ENCODE results near the gene SKIDA1.
"Not testable (repeated sequence)": the region's sequence is repeated elsewhere in the genome, so short reads cannot be mapped to it uniquely, and the experiment has no call there.

The SKIDA1 gene

GRCh38 chr10:21525367-21526187, at the start of gene SKIDA1:
TSS of gene SKIDA1 (minus strand) at chr10:21525682. CDS start at chr10:21517822, 7,860 bp downstream.
- no peak for TF ChIP-seq CTCF (IDR thresholded peaks at IDR 0.05; ENCODE audit: borderline replicate concordance, insufficient read depth, low read depth, low read length)
- peak within 1 kb of the TSS; percentile 55 for H3K4me3 ChIP-seq (ENCODE audit: low read depth, low read length)

- H3K4me3 ChIP-seq (ENCODE audit: low read depth, low read length), result not testable (repeated sequence)
These were observed 49.0 kb upstream of the SKIDA1 start for GRCh38 chr10:21574514-21574913.

GRCh38 chr10:21572578-21572977, 47.1 kb upstream of the SKIDA1 start:
- H3K4me3 ChIP-seq (ENCODE audit: low read depth, low read length), result no peak overlapping the region
- no peak for TF ChIP-seq CTCF (IDR thresholded peaks at IDR 0.05; ENCODE audit: borderline replicate concordance, insufficient read depth, low read depth, low read length)

GRCh38 chr10:21570761-21571521, 45.5 kb upstream of the SKIDA1 start:
- H3K4me3 ChIP-seq (ENCODE audit: low read depth, low read length), result no peak overlapping the region
- TF ChIP-seq CTCF (IDR thresholded peaks at IDR 0.05; ENCODE audit: borderline replicate concordance, insufficient read depth, low read depth, low read length), result no peak

- not testable (repeated sequence) for H3K4me3 ChIP-seq (ENCODE audit: low read depth, low read length)
These were observed 33.5 kb upstream of the SKIDA1 start for GRCh38 chr10:21558984-21559383.

GRCh38 chr10:21556527-21556926, 31.0 kb upstream of the SKIDA1 start:
- H3K4me3 ChIP-seq (ENCODE audit: low read depth, low read length), result no peak overlapping the region
- TF ChIP-seq CTCF (IDR thresholded peaks at IDR 0.05; ENCODE audit: borderline replicate concordance, insufficient read depth, low read depth, low read length), result no peak

GRCh38 chr10:21552638-21553037, 27.2 kb upstream of the SKIDA1 start:
- no peak for TF ChIP-seq CTCF (IDR thresholded peaks at IDR 0.05; ENCODE audit: borderline replicate concordance, insufficient read depth, low read depth, low read length)
- no peak overlapping the region for H3K4me3 ChIP-seq (ENCODE audit: low read depth, low read length)

- H3K4me3 ChIP-seq (ENCODE audit: low read depth, low read length), result no peak overlapping the region
- no peak for TF ChIP-seq CTCF (IDR thresholded peaks at IDR 0.05; ENCODE audit: borderline replicate concordance, insufficient read depth, low read depth, low read length)
These were observed 21.8 kb upstream of the SKIDA1 start for GRCh38 chr10:21547246-21547645.

- not testable (repeated sequence) for H3K4me3 ChIP-seq (ENCODE audit: low read depth, low read length)
These were observed 15.2 kb upstream of the SKIDA1 start for GRCh38 chr10:21540701-21541100.
